SIG-M5 treated with dmso at 0.1 percent for 504 hours (cell line): Measurements from ENCODE around the gene CNOT3.
"Not testable (repeated sequence)": the region's sequence is repeated elsewhere in the genome, so short reads cannot be mapped to it uniquely, and the experiment has no call there.

Source experiments
- DNase-seq: peaks from one replicate; lab custom pipeline; 2025; ENCODE audit not compliant: unreplicated experiment; lab: John Stamatoyannopoulos, UW

Gene CNOT3

GRCh38 chr19:54137699-54138488 is at the start of gene CNOT3:
CNOT3 (plus strand) TSS chr19:54137762; CDS start chr19:54142979, 5,217 bp downstream.
- no peak for DNase-seq

DNA sequence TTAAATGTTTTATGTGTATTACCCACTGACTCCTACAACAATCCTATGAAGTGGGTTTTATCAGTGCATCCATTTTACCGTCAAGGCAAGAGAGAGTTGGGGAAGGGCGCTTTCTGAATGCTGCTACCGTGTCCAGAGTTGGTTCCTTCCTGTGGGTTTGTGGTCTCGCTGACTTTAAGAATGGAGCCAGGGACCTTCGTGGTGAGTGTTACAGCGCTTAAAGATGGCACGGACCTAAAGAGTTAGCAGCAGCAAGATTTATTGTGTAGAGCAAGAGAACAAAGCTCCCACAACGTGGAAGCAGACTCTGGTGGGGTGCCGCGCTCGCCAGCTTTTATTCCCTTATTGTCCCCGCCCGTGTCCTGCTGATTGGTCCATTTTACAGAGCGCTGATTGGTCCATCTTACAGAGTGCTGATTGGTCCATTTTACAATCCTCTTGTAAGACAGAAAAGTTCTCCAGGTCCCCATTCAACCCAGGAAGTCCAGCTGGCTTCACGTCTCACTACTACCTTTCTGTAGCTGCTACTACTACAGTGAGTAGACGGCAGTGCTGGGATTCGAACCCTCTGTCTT is 43.0 kb upstream of the CNOT3 start:
- no peak for DNase-seq

GRCh38 chr19:54095136-54095858 is 42.3 kb upstream of the CNOT3 start:
- DNase-seq: no peak

DNA sequence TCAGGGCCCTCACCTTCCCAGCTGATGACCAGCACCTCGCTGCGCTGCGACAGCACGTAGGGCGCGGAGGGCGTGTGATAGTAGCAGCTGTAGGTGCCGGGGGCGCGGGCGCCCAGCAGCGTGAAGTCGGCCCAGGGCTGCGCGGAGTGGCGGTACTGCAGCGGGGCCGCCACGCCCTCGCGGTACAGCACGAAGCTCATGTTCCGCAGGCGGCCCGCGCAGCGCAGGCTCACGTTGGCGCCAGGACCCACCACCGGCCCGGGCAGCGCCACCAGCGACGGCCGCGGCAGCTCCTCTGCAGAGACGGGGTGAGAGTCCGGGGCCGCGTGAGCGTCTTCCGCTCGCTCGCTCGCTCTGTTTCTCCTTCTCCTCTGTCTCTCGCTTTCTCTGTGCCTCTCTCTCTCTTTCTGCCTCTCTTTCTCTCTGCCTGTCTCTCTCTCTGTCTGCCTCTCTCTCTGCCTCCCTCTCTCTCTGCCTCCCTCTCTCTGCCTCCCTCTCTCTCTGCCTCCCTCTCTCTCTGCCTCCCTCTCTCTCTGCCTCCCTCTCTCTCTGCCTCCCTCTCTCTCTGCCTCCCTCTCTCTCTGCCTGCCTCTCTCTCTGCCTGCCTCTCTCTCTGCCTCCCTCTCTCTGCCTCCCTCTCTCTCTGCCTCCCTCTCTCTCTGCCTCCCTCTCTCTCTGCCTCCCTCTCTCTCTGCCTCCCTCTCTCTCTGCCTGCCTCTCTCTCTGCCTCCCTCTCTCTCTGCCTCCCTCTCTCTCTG is 41.5 kb upstream of the CNOT3 start:
- not testable (repeated sequence) for DNase-seq

GRCh38 chr19:54096617-54097106 is 40.9 kb upstream of the CNOT3 start:
- DNase-seq: peak; percentile 48

- DNase-seq: no peak
Measured at GRCh38 chr19:54099190-54099902, 38.2 kb upstream of the CNOT3 start.

GRCh38 chr19:54099903-54100255 is 37.7 kb upstream of the CNOT3 start:
- DNase-seq: not testable (repeated sequence)

GRCh38 chr19:54100561-54100960 is 37.0 kb upstream of the CNOT3 start, which contains the start of gene OSCAR:
OSCAR (minus strand) TSS chr19:54100803; CDS start chr19:54100792, 11 bp downstream.
- DNase-seq: peak; percentile 86

DNA sequence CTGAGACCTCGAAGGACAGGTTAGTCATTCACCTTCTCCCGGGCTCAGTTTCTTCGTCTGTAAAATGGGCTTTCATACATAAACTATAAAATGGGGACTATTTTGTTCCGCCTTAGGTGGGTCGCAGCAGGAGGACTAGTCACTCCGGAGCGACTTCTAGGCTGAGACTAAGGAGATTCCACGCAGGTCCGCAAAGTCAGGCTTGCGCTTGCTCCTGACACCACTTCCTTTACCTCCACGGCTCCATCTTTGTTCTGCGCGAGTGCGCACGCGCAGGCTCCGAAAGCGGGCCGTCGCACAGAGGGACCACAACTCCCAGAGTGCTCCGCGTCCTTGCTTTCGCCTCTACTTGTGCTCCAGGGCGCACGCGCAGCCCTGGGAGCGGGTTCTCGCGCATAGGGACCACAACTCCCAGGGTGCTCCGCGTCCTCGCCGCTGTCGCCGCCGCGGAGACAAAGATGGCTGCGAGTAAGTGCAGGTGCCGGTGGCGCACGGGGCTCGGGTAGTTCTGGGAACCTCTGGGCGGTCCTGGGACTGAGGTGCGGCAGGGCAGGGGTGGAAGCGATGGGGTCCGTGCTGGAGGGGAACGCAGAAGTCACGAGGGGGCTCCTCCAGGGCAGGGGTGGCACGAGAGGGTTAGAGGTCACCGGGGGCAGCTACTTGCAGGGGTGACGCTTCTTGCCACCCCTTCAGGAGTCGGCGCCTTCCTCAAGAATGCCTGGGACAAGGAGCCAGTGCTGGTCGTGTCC is 35.0 kb upstream of the CNOT3 start, which contains the start of gene NDUFA3:
Gene NDUFA3 (plus strand): TSS at position 435 of the 749 bp plus-strand sequence. CDS start 24 bp downstream, at position 459.
- peak; percentile 96 for DNase-seq

- no peak for DNase-seq
Measured at GRCh38 chr19:54104998-54105715, 32.4 kb upstream of the CNOT3 start.

DNA sequence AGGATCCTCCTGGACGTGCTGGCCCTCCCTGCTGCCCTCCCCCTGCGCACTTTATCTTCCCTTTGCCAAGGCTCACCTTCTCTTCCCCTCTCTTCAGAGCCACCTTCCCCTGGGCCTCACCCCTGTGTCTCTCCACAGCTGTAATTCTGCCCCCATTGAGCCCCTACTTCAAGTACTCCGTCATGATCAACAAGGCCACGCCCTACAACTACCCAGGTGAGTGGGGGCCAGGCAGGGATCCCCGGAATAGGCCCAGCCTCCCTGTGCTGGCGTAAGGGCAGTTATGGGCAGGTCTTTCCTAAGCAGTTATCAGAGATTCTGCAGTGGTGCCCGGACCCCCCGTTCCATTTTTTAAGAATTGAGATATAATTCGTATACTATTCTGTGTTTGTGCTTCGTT is 31.8 kb upstream of the CNOT3 start:
- no peak for DNase-seq

DNA sequence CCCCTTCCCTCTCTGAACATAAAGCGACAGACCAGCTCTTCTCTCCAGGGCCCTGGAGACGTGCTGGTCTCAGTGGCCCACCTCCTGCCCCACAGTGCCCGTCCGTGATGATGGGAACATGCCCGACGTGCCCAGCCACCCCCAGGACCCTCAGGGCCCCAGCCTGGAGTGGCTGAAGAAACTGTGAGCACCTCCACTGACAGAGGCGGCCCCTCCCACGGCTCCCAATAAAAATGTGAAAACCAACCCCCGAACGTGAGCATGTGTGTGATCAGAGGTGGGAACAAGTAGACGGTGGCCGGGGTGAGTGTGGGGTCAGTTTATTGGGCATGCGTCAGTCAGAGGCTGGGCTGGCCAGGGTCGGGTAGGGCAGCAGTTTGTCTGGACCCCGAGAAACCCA is 30.8 kb upstream of the CNOT3 start:
- DNase-seq: no peak

GRCh38 chr19:54107876-54108490 is 29.6 kb upstream of the CNOT3 start:
- DNase-seq: no peak

DNA sequence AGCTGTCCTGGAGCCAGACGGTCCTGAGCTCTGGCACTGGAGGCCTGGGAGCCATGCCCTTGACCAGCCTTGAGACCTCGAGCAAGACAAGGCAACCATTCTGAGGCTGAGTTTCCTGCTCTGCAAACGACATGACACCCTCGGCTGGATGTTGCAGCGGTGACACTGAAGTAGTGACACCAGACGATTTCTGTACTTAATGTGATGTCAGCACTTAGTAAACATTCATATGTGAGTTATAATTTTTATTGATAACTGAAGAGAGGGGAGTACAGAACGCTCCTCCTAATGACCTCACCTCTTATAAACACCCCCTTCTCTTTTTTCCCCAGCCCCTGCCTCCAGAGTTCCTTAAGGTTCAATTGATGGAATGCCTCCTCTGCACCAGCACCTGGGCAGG is 29.1 kb upstream of the CNOT3 start:
- no peak for DNase-seq

DNA sequence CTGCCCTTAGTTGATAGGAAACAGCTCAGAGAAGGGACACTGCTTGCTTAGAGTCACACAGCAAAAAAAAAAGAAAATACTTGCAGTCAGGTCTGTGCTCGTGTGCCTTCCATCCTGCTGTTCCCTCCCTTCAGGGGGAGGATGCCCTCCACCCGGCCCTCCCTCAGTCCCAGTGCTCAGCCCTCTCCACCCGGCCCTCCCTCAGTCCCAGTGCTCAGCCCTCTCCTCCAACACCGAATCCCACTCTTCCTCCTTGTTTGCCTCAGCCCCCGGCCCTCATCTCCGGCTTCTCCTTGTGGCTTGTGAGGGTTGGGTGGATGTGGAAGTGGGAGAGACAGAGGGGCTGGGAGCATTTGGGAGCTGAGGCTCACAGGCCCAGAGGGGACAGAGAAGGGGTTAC is 27.9 kb upstream of the CNOT3 start:
- no peak for DNase-seq

DNA sequence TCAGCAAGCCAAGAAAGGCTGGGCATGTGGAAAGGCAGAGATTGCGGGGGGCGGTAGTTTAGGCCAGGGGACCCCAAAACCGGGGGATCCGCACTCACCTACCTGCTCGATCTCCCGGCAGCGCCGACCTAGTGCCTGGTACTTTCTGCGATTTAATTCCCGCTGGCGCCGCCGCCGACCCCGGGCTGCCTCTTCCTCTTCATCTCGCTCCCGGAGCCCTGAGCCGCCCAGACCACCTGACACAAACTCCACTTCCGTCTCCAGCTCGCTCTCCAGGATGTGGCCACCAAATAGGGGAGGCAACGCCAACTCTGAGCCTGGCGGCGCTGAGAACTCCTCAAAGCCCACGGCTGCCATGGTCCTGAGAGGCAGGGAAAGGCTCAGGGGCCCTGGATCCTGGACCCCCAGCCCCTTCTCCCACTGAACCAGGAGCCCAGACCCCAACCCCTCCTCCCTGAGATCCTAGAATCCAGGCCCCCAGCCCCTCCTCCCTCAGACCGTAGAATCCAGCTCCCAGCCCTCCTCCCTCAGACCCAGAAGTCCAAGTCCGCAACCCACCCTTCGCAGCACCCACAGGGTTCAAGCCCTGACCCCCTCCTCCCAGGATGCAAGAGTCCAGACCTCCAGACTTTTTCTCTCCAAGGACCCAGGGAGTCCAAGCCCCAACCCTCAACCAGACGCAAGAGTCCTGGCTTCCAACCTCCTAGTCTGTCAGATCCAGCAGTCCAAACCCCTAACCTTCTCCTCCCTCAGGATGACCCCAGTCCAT is 23.0 kb upstream of the CNOT3 start:
- DNase-seq: peak; percentile 81

DNA sequence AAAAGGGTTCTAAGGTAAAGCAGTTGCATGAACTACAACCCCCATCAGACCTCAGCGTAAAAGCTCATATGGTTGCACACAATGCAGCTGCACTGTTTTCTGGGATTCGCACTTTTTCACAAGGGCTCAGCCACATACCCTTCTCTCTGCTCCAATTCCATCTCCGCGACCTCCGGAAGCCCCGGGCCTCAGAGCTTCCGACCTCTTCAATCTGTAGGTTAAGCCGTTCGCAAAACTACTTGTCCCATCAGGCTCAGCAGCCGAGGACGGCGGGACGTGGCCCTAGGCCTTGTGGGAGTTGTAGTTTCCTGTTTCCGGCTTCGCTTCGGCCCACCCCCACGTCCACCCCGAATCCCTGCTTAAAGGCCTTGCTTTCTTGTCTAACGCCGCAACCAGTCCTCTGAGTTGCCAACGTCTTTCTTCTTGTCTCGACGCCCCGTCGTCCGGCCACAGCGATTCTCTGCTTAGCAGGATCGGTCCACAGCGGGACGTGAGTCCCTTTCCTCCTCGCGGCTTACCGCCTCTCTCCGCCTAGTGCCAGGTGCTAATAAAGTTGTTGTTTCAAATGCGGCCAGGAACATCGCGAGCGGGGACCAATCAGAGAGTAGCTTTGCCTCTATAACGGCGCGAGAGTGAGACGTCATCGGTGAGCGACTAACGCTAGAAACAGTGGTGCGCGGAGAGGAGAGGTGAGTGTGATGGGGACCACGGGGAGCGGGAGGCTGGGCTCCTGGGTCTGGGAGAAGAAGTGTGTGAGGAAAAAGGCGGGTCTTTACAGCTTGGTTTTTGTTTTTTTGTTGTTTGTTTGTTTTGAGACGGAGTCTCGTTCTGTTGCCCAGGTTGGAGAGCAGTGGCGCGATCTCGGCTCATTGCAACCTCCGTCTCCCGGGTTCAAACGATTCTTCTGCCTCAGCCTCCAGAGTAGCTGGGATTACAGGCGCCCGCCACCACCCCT is 22.2 kb upstream of the CNOT3 start, which contains the start of the genes PRPF31 and TFPT:
Gene PRPF31 (plus strand): TSS at position 646 of the 955 bp plus-strand sequence. CDS start 2,525 bp downstream, outside the sequence.
Gene TFPT (minus strand): TSS at position 549 of the 955 bp plus-strand sequence. CDS start 388 bp downstream, at position 161.
- DNase-seq: peak; percentile 97
